Colon (tissue), 2 donors: ENCODE measurements around the gene QTRT2.

ENCODE experiments used
- FAIRE-seq: peaks from 2 replicates; lab custom pipeline; 2012; peaks lifted over from hg19 to GRCh38; lab: Jason Lieb, UNC
- donor health status: control.
- donor health status: control.

Gene QTRT2

DNA sequence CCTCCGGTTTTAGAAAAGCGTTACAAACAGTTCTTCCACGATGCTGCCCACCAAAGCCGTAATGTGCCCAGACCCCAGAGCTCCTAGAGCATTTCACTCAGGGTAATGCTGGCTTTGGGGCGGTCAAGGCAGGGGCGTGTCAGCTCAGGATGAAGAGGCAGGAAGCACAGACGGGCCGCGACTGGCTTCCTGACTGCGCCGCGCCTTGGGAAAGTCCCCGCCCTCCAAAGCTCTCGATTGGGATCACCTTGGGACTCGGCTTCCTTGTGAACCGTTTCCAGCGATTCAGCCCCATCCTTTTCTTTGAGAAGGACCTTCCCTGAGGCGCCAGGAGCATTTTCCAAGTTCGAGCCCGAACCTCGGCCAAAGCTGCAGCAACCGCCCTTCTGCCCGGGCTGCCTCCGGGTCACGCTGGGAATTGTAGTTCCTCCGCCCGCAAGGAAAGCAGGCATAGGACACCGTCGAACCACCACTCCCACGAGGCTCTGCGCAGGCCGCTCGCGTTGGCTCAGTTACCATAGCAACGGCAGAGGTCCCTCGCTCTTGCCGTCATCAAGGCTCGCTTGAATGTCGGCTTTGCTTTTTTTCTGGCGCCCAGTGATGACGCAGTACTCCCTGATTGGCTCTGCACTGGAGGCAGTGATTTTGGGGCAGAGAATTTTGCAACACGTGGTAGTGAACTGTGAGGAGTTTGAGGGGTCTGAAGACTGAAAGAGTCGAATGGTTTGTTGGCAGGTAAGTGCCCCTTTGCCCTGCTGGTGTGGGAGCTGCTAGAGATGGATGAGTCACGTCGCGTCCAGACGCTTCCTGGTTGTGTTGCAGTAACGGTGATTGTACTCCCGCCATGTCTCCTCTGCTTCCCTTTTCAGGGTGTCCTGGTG lies at the start of gene QTRT2, which contains the start of gene CCDC191:
Gene QTRT2 (plus strand): TSS at position 608 of the 881 bp plus-strand sequence. CDS start 8,521 bp downstream, outside the sequence.
Gene CCDC191 (minus strand): TSS at position 397 of the 881 bp plus-strand sequence. CDS start 60 bp downstream, at position 337.
- FAIRE-seq: peak; percentile 86

DNA sequence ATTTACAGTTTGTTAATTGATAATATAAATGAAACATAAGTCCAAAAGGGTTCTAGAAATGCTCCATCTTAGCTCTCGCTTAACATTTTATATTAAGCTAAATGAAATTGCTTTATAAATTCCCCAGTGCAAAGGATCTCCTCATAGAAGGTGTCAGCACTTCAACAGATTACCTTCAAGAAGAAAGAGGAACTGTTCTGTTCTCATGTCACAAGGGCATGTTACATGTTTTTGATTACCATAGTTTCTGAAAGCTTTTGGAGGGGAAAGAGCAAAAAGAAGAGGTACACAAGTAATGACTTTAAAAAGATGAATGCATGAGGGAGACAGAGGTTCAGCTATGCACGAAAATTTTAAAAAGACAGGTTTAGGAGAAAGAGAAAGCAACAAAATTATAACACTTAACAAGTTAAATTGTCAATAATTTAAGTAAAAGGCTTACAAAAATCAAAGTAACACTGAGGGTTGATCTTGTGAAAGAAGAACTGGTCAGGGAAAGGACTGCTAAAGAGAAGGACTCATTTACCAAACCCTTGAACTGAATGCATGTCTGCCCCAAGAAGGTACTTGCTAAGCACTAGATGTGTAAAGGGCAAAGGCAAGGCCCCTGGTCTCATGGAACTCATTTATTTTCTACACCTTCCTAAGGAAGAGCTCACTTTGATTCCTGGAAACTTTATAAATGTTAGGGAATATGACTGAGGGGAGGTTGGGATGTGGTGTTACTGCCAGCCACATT lies 45.3 kb upstream of the QTRT2 start:
- FAIRE-seq: no peak

DNA sequence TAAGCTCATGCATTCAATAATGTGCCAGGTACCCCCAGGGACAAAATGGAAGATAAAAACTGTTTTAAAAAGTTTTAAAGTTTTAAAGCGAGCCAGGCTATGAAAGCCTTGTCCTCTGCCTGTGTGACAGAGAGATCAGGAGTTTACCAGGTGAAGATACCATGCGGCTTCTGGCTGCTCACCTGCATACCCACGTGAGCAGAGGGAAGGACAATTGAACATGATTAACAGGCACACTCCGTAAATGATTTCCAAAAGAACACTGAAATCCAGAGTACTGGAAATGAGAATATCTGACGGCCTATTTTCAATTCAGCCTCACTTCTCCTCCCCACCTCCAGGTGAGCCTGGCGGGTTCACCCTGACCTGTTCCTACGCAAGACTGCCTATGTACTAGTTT lies 42.3 kb upstream of the QTRT2 start:
- no peak for FAIRE-seq

DNA sequence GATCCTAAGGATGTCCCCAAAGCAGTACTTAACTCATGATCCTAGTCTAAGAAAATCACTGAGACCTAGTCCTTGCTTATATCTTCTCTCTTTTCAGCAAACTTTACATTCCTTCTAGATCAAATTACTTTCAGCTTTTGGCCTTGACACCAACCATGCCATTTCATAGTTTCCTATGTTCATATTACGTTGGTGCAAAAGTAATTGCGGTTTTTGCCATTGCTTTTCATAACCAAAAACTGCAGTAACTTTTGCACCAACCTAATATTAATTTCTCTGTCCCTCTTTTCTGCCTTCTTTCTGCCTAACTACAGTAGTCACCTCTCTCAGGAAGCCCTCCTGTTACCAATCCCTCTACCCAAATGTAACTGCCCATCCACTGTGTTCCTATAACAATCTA lies 37.1 kb upstream of the QTRT2 start:
- no peak for FAIRE-seq

DNA sequence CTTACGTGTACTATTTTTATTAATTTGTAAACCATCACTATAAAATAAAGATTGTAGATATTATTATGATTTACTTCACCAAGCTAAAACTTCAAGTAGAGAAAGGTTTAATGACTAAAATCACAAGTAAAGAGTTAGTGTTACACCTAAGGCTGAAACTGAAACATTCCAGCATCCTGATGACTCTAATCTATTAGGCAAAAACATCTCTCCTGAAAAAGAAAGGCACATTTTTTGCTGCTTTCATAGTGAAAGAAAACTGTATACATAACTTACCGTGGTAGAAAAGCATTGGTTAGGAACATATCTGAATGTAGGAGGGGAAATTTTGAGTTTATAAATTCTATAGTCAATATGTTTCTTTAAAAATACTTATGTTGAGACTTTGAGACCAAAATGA lies 35.6 kb upstream of the QTRT2 start:
- FAIRE-seq: no peak

DNA sequence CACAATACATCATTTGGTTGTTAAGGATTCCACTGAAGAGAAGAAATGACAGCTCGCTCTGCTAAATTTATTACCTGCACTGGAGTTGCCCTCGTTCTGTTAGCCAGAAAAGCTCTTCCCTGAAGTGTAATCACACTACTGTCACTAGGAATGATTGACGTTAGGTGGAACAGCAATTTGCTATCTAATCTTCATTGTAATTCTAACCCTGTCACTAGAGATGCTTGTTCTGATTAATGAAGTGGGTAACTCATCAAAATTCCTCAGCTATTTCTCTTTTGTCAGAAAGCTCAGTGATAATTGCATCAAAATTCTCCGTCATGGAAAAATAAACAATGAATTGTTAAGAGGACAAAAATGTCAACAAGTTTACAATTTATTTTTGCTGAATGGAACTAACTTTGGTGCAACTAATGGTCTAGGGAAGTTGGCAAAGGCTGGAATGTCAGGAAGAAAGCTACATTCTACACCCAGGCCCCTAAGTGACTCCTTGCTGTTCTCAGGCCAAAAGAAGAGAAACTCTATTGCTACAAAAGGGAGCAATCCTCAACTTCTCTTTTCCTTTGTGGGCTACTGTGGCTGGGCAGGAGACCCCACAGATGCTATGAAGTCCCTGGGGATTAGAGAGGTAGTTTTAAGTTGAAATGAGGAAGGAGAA lies 34.3 kb upstream of the QTRT2 start:
- FAIRE-seq: no peak

DNA sequence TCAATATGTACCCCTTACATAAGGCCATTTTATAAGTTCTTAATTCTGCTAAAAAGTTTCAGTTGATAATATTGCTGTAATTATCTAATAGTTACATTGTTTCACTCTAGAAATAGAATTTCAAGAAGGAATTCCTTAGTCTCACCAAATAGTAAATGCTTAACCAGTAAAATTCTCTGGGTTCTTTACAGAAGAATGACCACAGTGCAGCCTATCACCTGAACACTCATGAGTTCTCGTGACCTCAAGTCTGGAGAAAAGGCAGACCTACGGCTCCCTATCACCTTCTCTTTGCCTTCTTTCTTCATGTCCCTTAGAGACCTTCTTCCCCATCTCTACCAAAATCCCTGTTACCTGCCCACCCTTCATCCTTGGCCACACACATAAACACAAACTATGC lies 31.1 kb upstream of the QTRT2 start:
- no peak for FAIRE-seq

DNA sequence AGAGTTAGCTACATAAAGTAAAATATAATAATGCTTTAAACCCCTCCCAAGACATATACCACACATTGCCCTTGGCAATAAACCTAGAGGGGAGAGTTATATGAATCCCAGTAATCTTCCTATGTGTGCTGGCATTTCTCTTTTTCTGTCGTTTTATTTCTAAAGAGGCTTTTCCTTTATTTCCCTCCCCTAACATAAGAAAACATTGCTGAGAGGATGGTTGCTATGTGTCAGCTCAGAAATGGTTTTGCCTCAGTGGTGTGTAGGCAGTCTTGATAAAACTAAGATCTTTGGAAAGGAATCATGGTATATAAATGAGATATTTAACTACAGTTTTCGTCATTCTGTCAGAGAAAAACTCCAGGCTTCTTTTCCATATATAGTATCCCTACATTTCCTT lies 30.2 kb upstream of the QTRT2 start:
- FAIRE-seq: no peak

DNA sequence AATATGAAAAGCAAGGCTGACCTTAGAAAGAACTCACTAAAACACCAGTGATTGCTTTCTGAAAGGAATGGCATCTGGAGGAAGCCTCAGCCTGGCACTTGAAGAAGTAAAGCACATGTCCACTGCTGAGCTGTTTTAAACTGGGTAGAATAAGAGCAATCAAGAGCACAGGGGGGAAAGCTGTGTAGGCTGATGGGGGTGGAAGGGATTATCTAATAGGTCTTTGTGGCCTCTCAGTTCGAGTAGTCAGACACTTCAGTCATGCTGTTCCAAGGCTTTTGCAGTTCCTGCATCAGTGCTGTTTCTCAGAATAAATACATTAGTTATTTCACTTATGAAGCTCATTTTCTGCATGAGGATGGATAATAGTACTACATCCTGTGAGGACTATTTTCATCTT lies 22.8 kb upstream of the QTRT2 start:
- FAIRE-seq: no peak

DNA sequence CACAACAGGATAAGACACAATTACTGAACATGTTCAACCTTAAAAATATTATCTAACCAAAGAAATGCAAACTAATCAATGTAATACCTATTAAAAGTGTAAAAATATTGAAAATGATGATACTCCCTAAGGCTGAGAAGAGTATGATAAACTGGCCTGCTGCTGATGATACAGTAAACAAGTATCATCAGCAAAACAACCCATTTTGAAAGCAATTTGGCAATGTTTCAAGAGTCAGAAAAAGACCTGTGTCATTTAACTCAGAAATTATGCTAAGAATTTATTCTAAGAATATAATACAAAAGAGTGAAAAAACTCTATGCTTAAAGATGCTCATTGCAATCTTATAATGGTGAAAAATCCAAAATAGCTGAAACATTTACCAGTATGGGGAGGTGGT lies 22.3 kb upstream of the QTRT2 start:
- FAIRE-seq: no peak

DNA sequence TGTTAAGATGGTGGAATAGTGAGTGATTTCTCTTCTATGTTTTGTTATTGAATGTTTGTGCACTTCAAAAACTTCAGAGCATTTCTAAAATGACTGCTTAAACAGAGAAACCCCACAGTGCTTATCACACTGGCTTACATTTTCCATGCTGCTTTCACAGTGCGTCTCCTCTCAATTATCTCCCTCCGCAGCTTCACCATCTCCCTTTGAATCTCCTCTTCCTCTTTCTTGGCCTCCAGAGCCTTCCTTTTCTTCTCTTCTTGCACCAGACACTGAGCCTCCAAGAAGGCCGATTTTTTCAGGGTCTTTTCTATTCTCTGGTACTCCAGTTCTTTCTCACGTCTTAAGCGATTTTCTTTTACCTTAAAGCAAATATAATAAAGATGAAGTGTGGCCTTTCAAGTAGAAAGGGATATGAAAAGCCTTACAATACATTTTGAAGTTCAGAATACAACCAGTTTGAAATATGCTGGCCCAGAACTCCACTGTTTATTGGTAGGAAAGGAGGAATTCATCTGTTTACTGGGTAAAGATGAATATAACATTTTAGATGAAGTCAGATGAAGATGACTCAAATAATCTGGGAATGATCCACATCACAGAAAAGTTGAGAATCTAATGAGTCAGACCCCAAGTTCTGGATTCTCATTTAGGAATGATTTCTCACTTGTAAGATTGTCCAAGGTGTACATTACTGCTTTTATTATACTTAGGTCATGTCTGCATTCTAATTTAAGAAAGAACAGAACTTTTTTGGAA lies 21.6 kb upstream of the QTRT2 start:
- no peak for FAIRE-seq

DNA sequence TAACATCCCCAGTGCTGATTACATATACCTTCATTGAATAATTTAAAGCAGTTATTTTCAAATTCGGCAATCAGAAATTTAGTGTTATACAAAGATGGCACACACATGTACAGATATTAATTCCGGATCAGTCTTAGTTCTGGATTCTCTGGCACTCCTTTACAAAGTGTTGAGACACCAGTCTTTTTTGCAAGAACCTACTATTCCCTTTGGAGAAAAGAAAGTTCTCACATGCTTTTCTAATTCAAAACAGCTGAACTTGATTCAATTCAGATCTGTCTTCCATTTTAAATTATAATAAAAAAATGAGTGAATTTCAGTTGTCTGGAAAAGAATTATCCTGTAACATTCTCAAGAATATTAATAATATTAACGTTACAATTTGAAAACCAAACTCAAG lies 20.6 kb upstream of the QTRT2 start:
- no peak for FAIRE-seq

DNA sequence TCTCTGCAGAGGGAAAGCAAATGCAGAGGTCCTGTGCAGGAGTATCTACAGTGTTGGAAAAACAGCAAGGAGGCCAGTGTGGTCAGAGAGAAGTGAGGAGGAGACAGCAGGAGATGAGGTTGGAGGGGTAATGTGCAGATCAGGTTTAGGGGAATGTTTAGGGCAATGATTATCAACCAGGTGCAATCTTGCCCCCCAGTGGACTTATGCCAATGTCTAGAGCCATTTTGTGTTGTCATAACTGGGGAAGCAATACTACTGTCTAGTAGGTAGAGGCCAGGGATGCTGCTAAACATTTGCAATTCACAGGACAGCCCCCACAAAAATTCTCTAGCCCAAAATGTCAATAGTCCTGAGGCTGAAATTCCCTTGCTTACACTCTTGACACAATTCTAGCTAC lies 13.3 kb upstream of the QTRT2 start:
- no peak for FAIRE-seq

DNA sequence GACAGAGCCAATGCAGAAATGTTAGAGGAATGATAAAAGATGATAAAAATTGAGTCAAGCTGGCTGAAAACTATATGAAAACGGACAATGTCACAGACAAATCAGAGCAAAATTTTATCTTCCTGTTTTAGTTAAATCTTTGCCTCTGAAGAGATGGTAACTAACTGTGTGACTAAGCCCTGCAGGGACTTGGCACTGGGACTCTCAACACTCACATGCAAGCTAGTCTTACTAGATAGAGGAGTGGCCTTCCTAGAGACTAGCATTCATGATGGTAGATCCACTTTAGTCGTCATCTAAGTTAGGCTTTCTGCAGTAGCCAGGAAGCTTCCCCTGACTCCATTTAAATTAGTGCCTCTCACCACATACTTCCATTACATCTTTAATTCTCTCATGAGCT lies 4.3 kb upstream of the QTRT2 start:
- FAIRE-seq: no peak

DNA sequence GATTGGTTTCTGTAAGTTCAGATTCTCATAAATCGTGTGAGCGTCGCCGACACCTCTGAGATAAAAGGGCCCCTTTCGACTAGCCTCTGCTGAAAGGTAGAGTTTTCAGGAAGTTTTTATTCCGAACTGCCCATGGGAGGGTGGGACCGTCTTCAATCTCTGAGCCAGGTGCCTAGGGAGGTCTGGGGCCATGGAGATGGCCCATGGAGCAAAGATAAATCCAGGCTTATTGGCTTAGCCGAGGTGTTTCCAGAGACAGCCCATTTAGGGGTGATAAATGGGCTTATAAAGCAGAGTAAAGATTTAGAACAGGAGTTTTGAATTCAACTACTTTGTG lies 442 bp downstream of the QTRT2 start:
- no peak for FAIRE-seq

DNA sequence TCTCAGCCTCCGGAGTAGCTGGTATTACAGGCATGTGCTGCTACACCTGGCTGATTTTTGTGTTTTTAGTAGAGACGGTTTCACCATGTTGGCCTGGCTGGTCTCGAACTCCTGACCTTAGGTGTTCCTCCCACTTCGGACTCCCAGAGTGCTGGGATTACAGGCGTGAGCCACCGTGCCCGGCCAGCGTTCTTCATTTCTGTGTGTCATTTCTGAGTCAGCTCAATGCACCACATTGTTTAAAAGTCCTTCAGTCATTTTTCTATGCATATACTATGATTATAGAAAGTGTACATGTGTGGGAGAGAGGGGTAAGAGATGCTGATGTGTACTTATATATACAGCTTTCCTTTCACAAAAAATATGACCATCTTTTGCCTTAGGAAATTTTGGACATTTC lies 2.1 kb downstream of the QTRT2 start:
- FAIRE-seq: no peak

DNA sequence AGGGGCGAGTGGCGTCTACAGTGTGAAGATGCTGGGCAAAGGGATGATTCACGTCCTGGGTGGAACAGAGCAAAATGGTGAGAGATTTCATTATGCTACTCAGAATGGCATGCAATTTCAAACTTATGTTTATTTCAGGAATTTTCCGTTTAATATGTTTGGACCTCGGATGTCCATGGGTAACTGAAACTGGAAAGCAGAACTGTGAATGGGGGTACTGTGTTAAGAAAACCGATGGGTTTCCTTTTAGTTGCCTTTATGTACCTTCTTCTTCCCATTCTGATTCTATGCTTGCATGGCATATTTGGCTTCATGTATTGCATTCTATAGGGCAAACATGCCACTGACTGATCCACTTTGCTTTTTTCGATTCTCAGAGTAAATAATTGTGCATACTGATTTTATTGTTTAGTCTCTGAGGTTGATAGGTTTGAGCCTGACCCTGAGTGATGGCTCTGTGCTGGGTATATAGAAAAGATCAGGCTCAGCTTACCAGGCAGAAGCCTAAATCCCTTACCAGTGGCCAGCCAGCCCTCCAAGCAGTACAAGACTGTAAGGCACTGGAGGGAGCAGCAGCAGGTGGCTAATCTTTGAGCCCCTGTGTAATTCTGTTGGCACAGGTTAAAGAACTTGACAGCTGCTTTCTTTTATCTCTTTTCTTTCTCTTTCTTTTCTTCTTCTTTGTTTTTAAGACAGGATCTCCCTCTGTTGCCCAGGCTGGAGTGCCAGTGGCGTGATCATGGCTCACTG lies 4.5 kb downstream of the QTRT2 start:
- no peak for FAIRE-seq

DNA sequence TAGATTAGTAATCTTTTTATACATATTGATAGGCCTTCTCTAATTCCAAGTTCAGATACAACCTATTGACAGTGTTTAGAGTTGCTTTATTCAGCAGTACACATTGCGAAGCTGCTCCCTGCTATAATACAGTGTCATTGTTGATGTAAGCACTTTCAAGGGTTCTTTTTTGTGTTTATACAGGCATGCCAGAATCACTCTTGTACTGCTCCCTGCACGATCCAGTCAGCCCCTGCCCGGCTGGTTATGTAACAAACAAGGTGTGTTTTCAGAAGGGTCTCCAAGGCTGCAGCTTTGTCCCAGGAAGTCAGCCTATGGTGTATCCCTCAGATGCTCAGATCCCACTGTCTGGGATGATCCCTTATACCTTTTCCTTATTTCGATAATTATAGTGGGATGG lies 11.3 kb downstream of the QTRT2 start:
- FAIRE-seq: no peak

DNA sequence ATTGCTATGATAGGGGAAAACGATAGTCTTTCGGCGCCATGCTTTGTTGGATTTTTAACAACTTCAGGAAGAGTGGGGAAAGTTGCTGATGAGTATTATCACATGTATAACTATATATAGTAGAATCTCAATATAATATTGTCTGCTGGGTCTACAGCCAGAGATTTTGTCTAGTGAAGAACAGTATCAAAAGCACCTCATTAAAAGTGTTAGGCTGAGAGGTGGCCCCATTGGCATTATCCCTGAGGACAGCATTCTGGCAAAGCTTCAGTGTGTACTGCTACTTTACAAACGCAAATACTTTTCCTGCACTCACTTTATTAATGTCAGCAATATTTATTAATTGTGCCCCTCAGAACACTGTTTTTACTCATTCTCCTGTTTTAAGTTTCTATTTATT lies 11.8 kb downstream of the QTRT2 start:
- no peak for FAIRE-seq

DNA sequence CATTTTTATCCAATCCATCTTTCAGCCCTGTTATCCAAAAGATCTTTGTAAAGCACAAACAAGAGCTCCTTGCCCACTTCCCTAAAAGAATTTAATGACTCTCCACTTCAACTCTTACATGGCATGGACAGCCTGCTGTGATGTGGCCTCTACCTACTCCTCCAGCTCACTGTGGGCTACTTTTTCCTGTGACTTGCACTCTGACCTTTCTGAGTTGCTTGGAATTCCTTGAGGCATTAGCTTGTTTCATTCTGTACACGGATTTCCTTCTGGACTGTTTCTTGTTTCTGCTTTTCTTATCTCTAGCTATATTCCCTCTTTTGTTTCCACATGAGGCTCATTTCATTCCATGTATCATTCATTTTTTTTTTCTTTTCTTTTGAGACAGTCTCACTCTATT lies 15.2 kb downstream of the QTRT2 start:
- FAIRE-seq: no peak

DNA sequence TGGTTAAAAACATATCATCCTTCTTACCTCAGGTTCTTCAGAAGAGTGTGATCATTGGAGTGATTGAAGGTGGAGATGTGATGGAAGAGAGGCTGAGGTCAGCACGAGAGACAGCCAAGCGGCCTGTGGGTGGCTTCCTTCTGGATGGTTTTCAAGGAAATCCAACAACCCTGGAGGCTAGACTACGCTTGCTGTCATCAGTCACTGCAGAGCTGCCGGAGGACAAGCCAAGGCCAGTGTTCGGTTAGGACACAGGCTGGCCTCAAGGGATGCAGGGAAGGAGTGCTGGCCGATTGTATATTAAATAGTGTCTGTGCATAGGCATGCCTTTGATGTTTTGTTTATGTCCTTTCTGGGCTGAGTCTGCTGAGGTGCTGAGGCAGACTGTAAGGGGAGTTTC lies 20.2 kb downstream of the QTRT2 start:
- no peak for FAIRE-seq

DNA sequence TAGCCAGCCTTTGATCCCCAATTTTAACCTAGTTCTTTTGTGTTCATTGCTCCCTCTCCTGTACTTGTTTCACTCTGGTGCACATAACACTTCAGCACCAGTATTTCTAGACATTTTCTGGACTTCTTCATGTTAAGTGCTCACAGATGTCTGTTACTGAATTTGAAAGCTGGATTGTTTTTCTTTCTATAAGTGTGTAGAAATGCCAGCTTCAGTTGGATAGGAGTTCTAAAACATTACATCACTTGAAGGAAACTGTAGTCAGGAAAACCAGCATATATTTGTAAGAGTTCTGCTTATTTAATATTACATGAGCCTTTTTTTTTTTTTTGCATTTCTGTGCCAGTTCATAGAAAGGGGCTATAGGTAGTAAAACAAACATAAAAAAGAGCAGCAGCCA lies 21.6 kb downstream of the QTRT2 start:
- FAIRE-seq: no peak
